ENCODE measurements around the gene AFF1.

DNA sequence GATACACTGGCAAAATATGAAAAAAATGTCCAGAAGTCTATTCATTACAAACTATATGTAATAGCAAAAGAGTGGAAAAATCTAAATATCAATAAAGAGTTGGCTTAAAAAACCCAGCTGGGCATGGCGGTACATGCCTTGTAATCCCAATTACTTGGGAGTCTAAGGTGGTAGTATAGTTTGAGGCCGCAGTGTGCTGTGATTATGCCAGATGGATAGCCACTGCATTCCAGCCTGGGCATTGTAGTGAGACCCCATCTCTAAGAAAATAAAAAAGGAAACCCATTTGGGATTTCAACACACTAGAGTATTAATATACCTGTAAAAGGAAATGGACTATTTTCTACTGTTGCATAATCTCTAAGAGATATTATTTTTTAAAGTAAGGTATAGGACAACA, 45.4 kb downstream of the AFF1 start:
- TF ChIP-seq CTCF (IDR thresholded peaks at IDR 0.05) = no peak
- no peak for TF ChIP-seq POLR2A (IDR thresholded peaks at IDR 0.05)
